HEK293T (cell line): ENCODE measurements around the gene POLDIP2.

Source experiments
- ARNT ChIP-seq: fragments of 450-650 bp; IDR thresholded peaks from 2 replicates; pipeline ENCODE4 v1.6.1; 2017; ENCODE audit warnings: mild to moderate bottlenecking
- CTBP1 ChIP-seq: fragments of 450-650 bp; IDR thresholded peaks from 2 replicates; pipeline ENCODE4 v1.6.1; 2016; ENCODE audit warnings: borderline replicate concordance
- ELF4 ChIP-seq: fragments of 450-650 bp; IDR thresholded peaks from 2 replicates; pipeline ENCODE4 v1.6.1; 2017; ENCODE audit warnings: antibody characterized with exemption
- FOXA1 ChIP-seq: fragments of 450-650 bp; IDR thresholded peaks from 2 replicates; pipeline ENCODE4 v1.6.1; 2016; ENCODE audit warnings: mild to moderate bottlenecking
- FOXM1 ChIP-seq: fragments of 450-650 bp; IDR thresholded peaks from 2 replicates; pipeline ENCODE4 v1.6.1; 2017; ENCODE audit warnings: mild to moderate bottlenecking, borderline replicate concordance
- PKNOX1 ChIP-seq: fragments of 450-650 bp; IDR thresholded peaks from 2 replicates; pipeline ENCODE4 v1.6.1; 2016
- SP1 ChIP-seq: fragments of 450-650 bp; IDR thresholded peaks from 2 replicates; pipeline ENCODE4 v1.6.1; 2017
- SUZ12 ChIP-seq: fragments of 450-650 bp; IDR thresholded peaks from 2 replicates; pipeline ENCODE4 v1.6.1; 2016; ENCODE audit warnings: mild to moderate bottlenecking
- TARDBP ChIP-seq: fragments of 450-650 bp; IDR thresholded peaks from 2 replicates; pipeline ENCODE4 v1.6.1; 2016

- no peak for TF ChIP-seq TARDBP
- no peak for TF ChIP-seq SP1
- TF ChIP-seq SUZ12: no peak
- no peak for TF ChIP-seq FOXA1
- no peak for TF ChIP-seq CTBP1
- no peak for TF ChIP-seq ARNT
- TF ChIP-seq PKNOX1: no peak
- no peak for TF ChIP-seq ELF4
- no peak for TF ChIP-seq FOXM1
These were observed 19.1 kb downstream of the POLDIP2 start for GRCh38 chr17:28338056-28338768.
